ENCODE results near the gene GPR150. TPM values are rescaled to one million over a fixed set of nuclear protein-coding genes. Genes with fewer than 3 reads are reported as not detected.

The GPR150 gene
- polyA plus RNA-seq, 1 donor (not counting 4 experiments of a cell fraction or from before 2014, with no cell fraction given), result 0.07 TPM

- no peak overlapping the region for H3K4me2 ChIP-seq (ENCODE audit: control insufficient read depth, extremely low read depth, insufficient read depth, low read depth, low read length)
- no peaks in the 10 kb centered on the region for H3K36me3 ChIP-seq (ENCODE audit: control insufficient read depth in 2 of 2, extremely low read depth in 1 of 2, insufficient read depth in 2 of 2, low read length in 2 of 2)
- no peaks in the 10 kb centered on the region for H3K9me3 ChIP-seq (ENCODE audit: control insufficient read depth, low read depth, low read length)
- dilution Hi-C loops (cut with MboI; ENCODE audit: extremely low pct_ligation_motif_present, low sequenced_read_pairs), result no loop called here
- no peaks in the 10 kb centered on the region for H4K20me1 ChIP-seq (ENCODE audit: control insufficient read depth, extremely low read depth, insufficient read depth, low read length)
- H3K27ac ChIP-seq (ENCODE audit: control insufficient read depth, insufficient read depth, low read length), result no peak overlapping the region
- H3K79me2 ChIP-seq (ENCODE audit: control insufficient read depth, insufficient read depth, low read length), result no peaks in the 10 kb centered on the region
- no peak for DNase-seq (ENCODE audit: low read depth, low spot score)
- H3K27me3 ChIP-seq (ENCODE audit: control insufficient read depth, extremely low read depth, insufficient read depth, low read length), result no peaks in the 10 kb centered on the region
- H3K4me3 ChIP-seq (ENCODE audit: control insufficient read depth in 2 of 3, extremely low read depth in 1 of 3, insufficient read depth in 2 of 3, low read depth in 1 of 3, low read length in 3 of 3), result no peak overlapping the region
- no peak overlapping the region for H3K9ac ChIP-seq (ENCODE audit: control insufficient read depth, extremely low read depth, insufficient read depth, low read length)
- no peaks in the 10 kb centered on the region for H3K9me1 ChIP-seq (ENCODE audit: control insufficient read depth, extremely low read depth, insufficient read depth, low read length)
- no peaks in the 10 kb centered on the region for H3K4me1 ChIP-seq (ENCODE audit: control insufficient read depth, extremely low read depth, insufficient read depth, low read length)
- no peak for FAIRE-seq
- no peak overlapping the region for H2AFZ ChIP-seq (ENCODE audit: control insufficient read depth, low read length)
- TF ChIP-seq EZH2 (IDR thresholded peaks at IDR 0.05; ENCODE audit: low read length) (no peak), CTCF (optimal IDR thresholded peaks at IDR 0.05 in 1 of 3, IDR thresholded peaks at IDR 0.05 in 1 of 3, conservative IDR thresholded peaks at IDR 0.05 in 1 of 3; ENCODE audit: extremely low read depth in 1 of 3, insufficient read depth in 2 of 3, low read length in 3 of 3) (no peak)
Observed at GRCh38 chr5:95638632-95639031, 18.7 kb downstream of the GPR150 start.

- FAIRE-seq, result no peak
- H4K20me1 ChIP-seq (ENCODE audit: control insufficient read depth, extremely low read depth, insufficient read depth, low read length), result no peaks in the 10 kb centered on the region
- H3K4me1 ChIP-seq (ENCODE audit: control insufficient read depth, extremely low read depth, insufficient read depth, low read length), result no peaks in the 10 kb centered on the region
- H3K9me3 ChIP-seq (ENCODE audit: control insufficient read depth, low read depth, low read length), result no peaks in the 10 kb centered on the region
- H3K36me3 ChIP-seq (ENCODE audit: control insufficient read depth in 2 of 2, extremely low read depth in 1 of 2, insufficient read depth in 2 of 2, low read length in 2 of 2), result no peaks in the 10 kb centered on the region
- no peak overlapping the region for H3K27ac ChIP-seq (ENCODE audit: control insufficient read depth, insufficient read depth, low read length)
- no peaks in the 10 kb centered on the region for H3K27me3 ChIP-seq (ENCODE audit: control insufficient read depth, extremely low read depth, insufficient read depth, low read length)
- no peak overlapping the region for H2AFZ ChIP-seq (ENCODE audit: control insufficient read depth, low read length)
- TF ChIP-seq CTCF (optimal IDR thresholded peaks at IDR 0.05 in 1 of 3, IDR thresholded peaks at IDR 0.05 in 1 of 3, conservative IDR thresholded peaks at IDR 0.05 in 1 of 3; ENCODE audit: extremely low read depth in 1 of 3, insufficient read depth in 2 of 3, low read length in 3 of 3) (no peak), EZH2 (IDR thresholded peaks at IDR 0.05; ENCODE audit: low read length) (no peak)
- H3K4me3 ChIP-seq (ENCODE audit: control insufficient read depth in 2 of 3, extremely low read depth in 1 of 3, insufficient read depth in 2 of 3, low read depth in 1 of 3, low read length in 3 of 3), result no peak overlapping the region
- dilution Hi-C loops (cut with MboI; ENCODE audit: extremely low pct_ligation_motif_present, low sequenced_read_pairs), result no loop called here
- H3K4me2 ChIP-seq (ENCODE audit: control insufficient read depth, extremely low read depth, insufficient read depth, low read depth, low read length), result no peak overlapping the region
- H3K79me2 ChIP-seq (ENCODE audit: control insufficient read depth, insufficient read depth, low read length), result no peaks in the 10 kb centered on the region
- no peak overlapping the region for H3K9ac ChIP-seq (ENCODE audit: control insufficient read depth, extremely low read depth, insufficient read depth, low read length)
- no peaks in the 10 kb centered on the region for H3K9me1 ChIP-seq (ENCODE audit: control insufficient read depth, extremely low read depth, insufficient read depth, low read length)
- no peak for DNase-seq (ENCODE audit: low read depth, low spot score)
Observed at GRCh38 chr5:95641741-95642220, 21.9 kb downstream of the GPR150 start.

Measured in keratinocyte (primary cell).